GM13976 (cell line): Measurements from ENCODE around the gene CYTH1.

Source experiments
- DNase-seq: peaks from one replicate; pipeline ENCODE4 v3.0.0; 2012; ENCODE audit warnings: low spot score
- in situ Hi-C: fragments of 300-500 bp; cut with MboI; formaldehyde crosslinking; loops from one replicate; pipeline ENCODE4 v1.12.0; 2022; ENCODE audit warnings: low sequenced_read_pairs, mixed read lengths, inconsistent platforms; ENCODE audit not compliant: unreplicated experiment
- TF ChIP-seq, protein P1 (sequence below): IDR thresholded peaks from 2 replicates; pipeline ENCODE4 v1.5.1; 2012; ENCODE audit warnings: borderline replicate concordance, mild to moderate bottlenecking; ENCODE audit not compliant: insufficient read depth; ENCODE audit errors: extremely low read depth, missing control alignments, control extremely low read depth

Gene CYTH1

DNA sequence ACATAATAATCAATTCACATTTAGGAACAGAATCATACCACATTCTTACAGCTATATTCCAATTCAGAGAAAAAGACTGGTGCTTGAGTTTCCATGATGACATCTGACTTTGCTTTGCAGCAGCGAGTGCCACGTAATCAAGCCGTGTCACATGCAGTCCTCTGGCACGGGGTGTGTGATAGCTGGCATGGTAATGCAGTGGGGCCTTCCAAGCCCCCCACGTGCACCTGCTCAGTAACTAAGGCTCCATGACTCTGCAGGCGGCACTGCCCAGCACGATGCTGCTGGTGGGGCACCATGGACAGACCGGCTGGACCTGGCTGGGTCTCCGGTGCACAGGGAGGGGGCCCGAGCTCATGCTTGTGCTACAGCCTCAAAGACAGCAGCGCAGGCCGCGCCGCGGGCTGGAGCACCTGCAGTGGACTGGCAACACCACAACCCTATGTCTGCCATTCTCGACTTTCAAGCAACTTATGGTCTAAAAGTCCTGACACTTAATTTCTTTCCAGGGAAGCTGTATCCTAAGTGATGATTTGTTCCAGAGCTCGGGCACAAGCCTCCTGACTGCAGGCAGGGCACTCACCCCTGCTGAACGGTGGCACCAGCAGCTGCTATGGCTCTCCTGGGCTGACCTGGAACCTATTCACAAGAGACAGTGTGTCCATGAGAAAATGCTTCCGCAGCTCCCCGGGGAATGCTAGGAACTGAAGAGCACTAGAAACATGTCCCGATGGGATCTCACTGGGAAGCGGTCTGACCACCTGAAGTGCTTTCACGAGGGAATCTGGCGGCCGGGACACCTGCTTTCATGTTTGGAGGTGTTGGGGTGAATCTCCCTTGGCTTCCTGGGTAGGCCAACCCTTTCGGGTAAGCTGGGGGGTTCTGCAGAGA lies 105.4 kb downstream of the CYTH1 start:
- no peak for DNase-seq
- in situ Hi-C loops = no loop called here
- TF ChIP-seq, protein P1, sequence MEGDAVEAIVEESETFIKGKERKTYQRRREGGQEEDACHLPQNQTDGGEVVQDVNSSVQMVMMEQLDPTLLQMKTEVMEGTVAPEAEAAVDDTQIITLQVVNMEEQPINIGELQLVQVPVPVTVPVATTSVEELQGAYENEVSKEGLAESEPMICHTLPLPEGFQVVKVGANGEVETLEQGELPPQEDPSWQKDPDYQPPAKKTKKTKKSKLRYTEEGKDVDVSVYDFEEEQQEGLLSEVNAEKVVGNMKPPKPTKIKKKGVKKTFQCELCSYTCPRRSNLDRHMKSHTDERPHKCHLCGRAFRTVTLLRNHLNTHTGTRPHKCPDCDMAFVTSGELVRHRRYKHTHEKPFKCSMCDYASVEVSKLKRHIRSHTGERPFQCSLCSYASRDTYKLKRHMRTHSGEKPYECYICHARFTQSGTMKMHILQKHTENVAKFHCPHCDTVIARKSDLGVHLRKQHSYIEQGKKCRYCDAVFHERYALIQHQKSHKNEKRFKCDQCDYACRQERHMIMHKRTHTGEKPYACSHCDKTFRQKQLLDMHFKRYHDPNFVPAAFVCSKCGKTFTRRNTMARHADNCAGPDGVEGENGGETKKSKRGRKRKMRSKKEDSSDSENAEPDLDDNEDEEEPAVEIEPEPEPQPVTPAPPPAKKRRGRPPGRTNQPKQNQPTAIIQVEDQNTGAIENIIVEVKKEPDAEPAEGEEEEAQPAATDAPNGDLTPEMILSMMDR = no peak

DNA sequence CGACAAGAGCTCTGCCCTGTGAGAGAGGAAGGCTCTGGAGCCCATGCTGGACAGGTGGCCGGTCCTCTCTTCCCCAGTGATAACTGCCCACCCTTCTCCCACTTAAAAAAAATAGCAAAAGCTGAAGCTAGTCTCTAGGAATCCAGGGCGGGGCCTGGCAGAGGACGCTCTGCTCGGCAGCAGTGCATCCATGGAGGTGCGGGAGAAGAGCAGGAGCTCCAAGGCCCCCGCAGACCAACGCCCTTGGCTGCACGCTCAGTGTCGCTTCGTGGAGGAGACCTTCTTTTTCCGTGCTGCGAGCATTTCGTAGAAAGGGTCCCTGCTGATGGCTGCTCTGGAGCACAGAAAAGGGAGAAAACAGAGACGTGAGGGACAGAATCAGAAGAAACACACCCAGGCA lies 106.2 kb downstream of the CYTH1 start:
- TF ChIP-seq, protein P1 = no peak
- no peak for DNase-seq
- in situ Hi-C loops = no loop called here

DNA sequence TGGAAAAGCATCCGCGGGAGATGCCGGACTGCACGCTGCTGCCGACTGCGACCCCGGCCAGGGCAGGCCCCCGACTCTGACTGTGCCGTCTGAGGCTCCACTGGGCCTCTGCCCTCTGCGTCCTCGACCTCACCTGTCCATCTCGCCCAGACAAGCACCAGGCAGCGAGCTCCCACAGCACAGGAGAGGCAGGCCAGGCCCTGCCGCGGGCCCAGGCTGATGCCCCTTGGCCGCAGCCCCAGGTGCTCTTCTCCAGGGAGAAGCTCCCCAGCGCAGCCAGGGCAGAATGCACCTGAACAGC lies 106.8 kb downstream of the CYTH1 start:
- TF ChIP-seq, protein P1 = no peak
- in situ Hi-C loops = no loop called here
- no peak for DNase-seq

DNA sequence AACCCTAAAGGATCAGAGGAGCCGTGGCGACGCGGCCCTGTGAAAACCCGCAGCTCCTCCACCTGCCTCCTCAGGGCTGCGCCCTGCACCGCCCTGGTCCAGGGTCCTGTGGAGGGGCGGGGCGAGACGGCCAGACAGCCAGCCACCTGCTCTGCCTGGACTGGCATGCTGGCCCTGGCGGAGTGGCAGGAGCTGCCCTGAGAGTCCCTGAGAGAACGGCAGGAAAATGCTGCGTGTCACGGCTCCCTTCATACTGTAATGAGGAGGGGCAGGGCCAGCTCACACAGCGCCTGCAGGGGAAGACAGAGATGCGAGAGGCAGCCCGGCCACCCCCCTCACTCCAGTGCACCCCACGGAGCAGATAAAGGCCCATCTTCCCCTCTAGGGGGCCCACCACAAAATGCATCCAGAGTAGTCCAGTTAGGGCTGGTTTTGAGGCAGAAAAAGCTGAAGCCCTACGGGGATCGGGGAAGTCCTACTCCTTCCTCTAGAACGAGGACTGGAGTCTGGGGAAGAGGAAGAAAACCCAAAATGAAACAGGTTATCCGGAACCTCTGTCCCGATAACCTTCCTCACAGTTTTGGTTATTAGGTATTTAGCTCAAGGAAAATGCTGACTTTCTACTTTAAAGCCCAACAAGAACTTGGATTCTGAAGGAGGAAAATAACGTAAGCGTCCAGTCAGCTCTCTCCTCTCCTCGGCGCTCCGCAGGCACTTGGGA lies 107.3 kb downstream of the CYTH1 start:
- in situ Hi-C loops = no loop called here
- no peak for DNase-seq

DNA sequence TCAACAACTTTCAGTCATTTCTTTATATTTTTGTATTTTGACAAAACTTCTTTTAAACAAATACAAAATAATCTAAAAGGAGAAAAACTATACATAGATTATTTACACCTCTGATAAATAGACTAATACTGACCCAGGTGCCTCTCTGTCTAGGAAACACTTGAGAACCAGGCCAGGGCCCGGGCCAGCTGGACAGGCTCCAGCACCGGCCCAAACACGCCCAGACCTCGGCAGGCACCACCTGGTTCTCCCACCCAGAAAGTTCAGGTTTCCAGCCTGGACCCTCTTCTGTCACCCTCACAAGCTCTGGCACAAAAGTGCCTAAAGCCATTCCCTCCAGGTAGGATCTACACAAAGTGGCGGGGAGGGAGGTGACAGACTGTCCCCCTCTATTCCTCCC lies 107.9 kb downstream of the CYTH1 start:
- in situ Hi-C loops = no loop called here
- TF ChIP-seq, protein P1 = no peak
- no peak for DNase-seq

More for the DNA sequence above, 107.3 kb downstream of the CYTH1 start:
- TF ChIP-seq, protein P1 = no peak

DNA sequence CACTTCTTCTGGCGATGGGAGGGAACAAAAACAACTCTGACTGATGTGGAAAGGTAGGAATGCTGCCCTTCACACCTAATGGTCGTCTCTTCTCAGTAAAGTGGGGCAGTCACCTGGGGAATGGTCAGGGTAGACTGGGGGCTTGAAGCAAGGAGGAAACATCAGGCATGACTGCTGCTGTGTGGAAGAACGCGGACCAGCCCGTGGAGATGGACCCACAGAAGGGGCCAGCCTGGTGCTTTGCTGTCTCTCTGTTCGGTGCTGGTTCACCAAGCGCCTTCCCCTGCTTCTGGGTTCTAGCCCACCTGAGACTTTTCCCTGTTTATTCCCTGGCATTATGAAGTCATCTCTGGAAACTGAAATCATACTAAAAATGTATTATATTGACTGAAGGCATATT lies 108.7 kb downstream of the CYTH1 start:
- in situ Hi-C loops = no loop called here
- TF ChIP-seq, protein P1 = no peak
- DNase-seq = no peak
